GM19035 (cell line): ENCODE measurements around the gene ZAP70.

ENCODE experiments used
- ATAC-seq: cut with Tn5 transposase; IDR thresholded peaks from one replicate; pipeline ENCODE4 v1.9.1; 2021; ENCODE audit not compliant: unreplicated experiment

Gene ZAP70

GRCh38 chr2:97747716-97748115 is 34.3 kb downstream of the ZAP70 start:
- ATAC-seq: no peak

- ATAC-seq: no peak
These were observed 36.2 kb downstream of the ZAP70 start for GRCh38 chr2:97749581-97749980.

- ATAC-seq: no peak
These were observed 36.6 kb downstream of the ZAP70 start for GRCh38 chr2:97750017-97750416.

- ATAC-seq: no peak
These were observed 38.4 kb downstream of the ZAP70 start for GRCh38 chr2:97751752-97752151.

GRCh38 chr2:97752342-97753334 is 39.3 kb downstream of the ZAP70 start:
- ATAC-seq: no peak

- no peak for ATAC-seq
These were observed 41.4 kb downstream of the ZAP70 start for GRCh38 chr2:97754690-97755346.

- ATAC-seq: no peak
These were observed 42.1 kb downstream of the ZAP70 start for GRCh38 chr2:97755491-97755890.

GRCh38 chr2:97757062-97757461 is 43.7 kb downstream of the ZAP70 start:
- ATAC-seq: no peak

- no peak for ATAC-seq
These were observed 44.8 kb downstream of the ZAP70 start for GRCh38 chr2:97758131-97758705.

- ATAC-seq: no peak
These were observed 46.5 kb downstream of the ZAP70 start for GRCh38 chr2:97759727-97760407.

- no peak for ATAC-seq
These were observed 47.2 kb downstream of the ZAP70 start for GRCh38 chr2:97760480-97761049.

- ATAC-seq: no peak
These were observed 47.8 kb downstream of the ZAP70 start for GRCh38 chr2:97761192-97761591.

GRCh38 chr2:97763176-97763845 is 49.9 kb downstream of the ZAP70 start:
- no peak for ATAC-seq

GRCh38 chr2:97764559-97765263 is 51.3 kb downstream of the ZAP70 start:
- ATAC-seq: no peak

- no peak for ATAC-seq
These were observed 52.6 kb downstream of the ZAP70 start for GRCh38 chr2:97765933-97766332.

- no peak for ATAC-seq
These were observed 53.2 kb downstream of the ZAP70 start for GRCh38 chr2:97766567-97766966.

GRCh38 chr2:97769308-97769707 is 55.9 kb downstream of the ZAP70 start:
- ATAC-seq: no peak

GRCh38 chr2:97769711-97770110 is 56.3 kb downstream of the ZAP70 start:
- ATAC-seq: no peak

GRCh38 chr2:97770445-97770844 is 57.1 kb downstream of the ZAP70 start:
- ATAC-seq: no peak

- no peak for ATAC-seq
These were observed 61.0 kb downstream of the ZAP70 start for GRCh38 chr2:97774425-97774824.
